Stimulated activated CD4-positive, alpha-beta T cell treated with anti-CD3 and anti-CD28 coated beads, TNF-alpha, amount 100 ng/mL, for 1 hour (primary cell): ENCODE results near the gene NSUN6.
"Not testable (repeated sequence)": the region's sequence is repeated elsewhere in the genome, so short reads cannot be mapped to it uniquely, and the experiment has no call there.

ENCODE experiments used
- DNase-seq, 3 donors: peaks; one replicate each; pipeline ENCODE4 v3.0.0-alpha.2; 2020; ENCODE audit warnings: low read depth in 3 of 3, low spot score in 1 of 3

NSUN6 gene

GRCh38 chr10:18610517-18610916 lies 40.9 kb downstream of the NSUN6 start:
- no peak for DNase-seq

- no peak for DNase-seq
Observed at GRCh38 chr10:18608596-18608995, 42.8 kb downstream of the NSUN6 start.

GRCh38 chr10:18607503-18608378 lies 43.6 kb downstream of the NSUN6 start:
- no peak for DNase-seq

GRCh38 chr10:18606051-18606695 lies 45.2 kb downstream of the NSUN6 start:
- no peak for DNase-seq

GRCh38 chr10:18601321-18601720 lies 50.1 kb downstream of the NSUN6 start:
- no peak for DNase-seq

- DNase-seq, result no peak
Observed at GRCh38 chr10:18599392-18599791, 52.0 kb downstream of the NSUN6 start.

- DNase-seq, result peak in 1 of 3 donors; percentile 2
Observed at GRCh38 chr10:18594574-18595156, 56.7 kb downstream of the NSUN6 start.

GRCh38 chr10:18591141-18591540 lies 60.2 kb downstream of the NSUN6 start:
- not testable (repeated sequence) for DNase-seq

GRCh38 chr10:18586637-18587036 lies 64.8 kb downstream of the NSUN6 start:
- DNase-seq, result not testable (repeated sequence)

GRCh38 chr10:18583575-18584270 lies 67.7 kb downstream of the NSUN6 start:
- no peak for DNase-seq

- no peak for DNase-seq
Observed at GRCh38 chr10:18582803-18583202, 68.6 kb downstream of the NSUN6 start.

- no peak for DNase-seq
Observed at GRCh38 chr10:18577823-18578685, 73.3 kb downstream of the NSUN6 start.

- DNase-seq, result no peak
Observed at GRCh38 chr10:18576586-18576985, 74.8 kb downstream of the NSUN6 start.

GRCh38 chr10:18572959-18573561 lies 78.3 kb downstream of the NSUN6 start:
- no peak for DNase-seq

- DNase-seq, result no peak
Observed at GRCh38 chr10:18571780-18572179, 79.6 kb downstream of the NSUN6 start.

GRCh38 chr10:18571076-18571475 lies 80.3 kb downstream of the NSUN6 start:
- no peak for DNase-seq

GRCh38 chr10:18570386-18570785 lies 81.0 kb downstream of the NSUN6 start:
- DNase-seq, result not testable (repeated sequence)

- DNase-seq, result no peak
Observed at GRCh38 chr10:18567343-18567856, 84.0 kb downstream of the NSUN6 start.

GRCh38 chr10:18566177-18566576 lies 85.2 kb downstream of the NSUN6 start:
- no peak for DNase-seq

- DNase-seq, result no peak
Observed at GRCh38 chr10:18565006-18565405, 86.4 kb downstream of the NSUN6 start.
